Measurements from ENCODE around the gene SCO2. TPM values are rescaled to one million over a fixed set of nuclear protein-coding genes. Genes with fewer than 3 reads are reported as not detected.
A peak's percentile ranks its signal among the peaks of the same experiment; 100 is the strongest.

The SCO2 gene
- total RNA-seq, 4 donors from 2014 or later = 1.2 to 6.3 (median 4.5) TPM; not detected in 1

GRCh38 chr22:50482107-50483074, 43.0 kb downstream of the SCO2 start:
- no peaks in the 10 kb centered on the region for H3K9me3 ChIP-seq
- no peak for TF ChIP-seq CTCF (IDR thresholded peaks at IDR 0.05)
- TF ChIP-seq POLR2A (IDR thresholded peaks at IDR 0.05) = peak; percentile 11 to 52
- H3K4me3 ChIP-seq = peak overlapping the region; percentile 61 to 94 (median 71)
- H3K27me3 ChIP-seq = peaks cover 0 to 22% of the 10 kb centered on the region in 2 donors
- H3K27ac ChIP-seq = peak overlapping the region; percentile 30 to 85 (median 75)
- H3K36me3 ChIP-seq = no peaks in the 10 kb centered on the region
- DNase-seq = peak in 1 of 3 donors; percentile 69
- peaks cover 0 to 41% (median 20%) of the 10 kb centered on the region in 4 donors for H3K4me1 ChIP-seq

- Histone ChIP-seq H3K27me3 (peaks cover 0 to 22% of the 10 kb centered on the region in 2 donors), H3K27ac (peak within 1 kb of the TSS; percentile 30 to 85 (median 75)), H3K4me1 (peaks cover 0 to 41% (median 20%) of the 10 kb centered on the region in 4 donors), H3K4me3 (peak within 1 kb of the TSS; percentile 61 to 94 (median 71)), H3K9me3 (no peaks in the 10 kb centered on the region), H3K36me3 (no peaks in the 10 kb centered on the region)
- no peak for TF ChIP-seq CTCF (IDR thresholded peaks at IDR 0.05)
- no peak for TF ChIP-seq POLR2A (IDR thresholded peaks at IDR 0.05)
- DNase-seq = peak; percentile 61 to 85 (median 70)
These were observed 43.8 kb downstream of the SCO2 start, which contains the start of gene ADM2 for GRCh38 chr22:50481440-50482106. TSS of gene ADM2 (plus strand) at chr22:50481543. CDS start at chr22:50481848, 305 bp downstream.

- H3K36me3 ChIP-seq = no peaks in the 10 kb centered on the region
- peaks cover 0 to 41% (median 20%) of the 10 kb centered on the region in 4 donors for H3K4me1 ChIP-seq
- H3K27me3 ChIP-seq = peaks cover 0 to 22% of the 10 kb centered on the region in 2 donors
These were observed 44.4 kb downstream of the SCO2 start for GRCh38 chr22:50481045-50481439.

GRCh38 chr22:50479721-50480120, 45.7 kb downstream of the SCO2 start:
- peaks cover 0 to 22% of the 10 kb centered on the region in 2 donors for H3K27me3 ChIP-seq
- peaks cover 0 to 44% (median 21%) of the 10 kb centered on the region in 4 donors for H3K4me1 ChIP-seq
- no peak overlapping the region for H3K27ac ChIP-seq
- TF ChIP-seq CTCF (IDR thresholded peaks at IDR 0.05) = no peak
- no peak for TF ChIP-seq POLR2A (IDR thresholded peaks at IDR 0.05)
- H3K4me3 ChIP-seq = no peak overlapping the region
- DNase-seq = no peak
- H3K9me3 ChIP-seq = no peaks in the 10 kb centered on the region
- no peaks in the 10 kb centered on the region for H3K36me3 ChIP-seq

More at GRCh38 chr22:50481045-50481439, 44.4 kb downstream of the SCO2 start:
- TF ChIP-seq POLR2A (IDR thresholded peaks at IDR 0.05) = no peak
- TF ChIP-seq CTCF (IDR thresholded peaks at IDR 0.05) = no peak
- no peaks in the 10 kb centered on the region for H3K9me3 ChIP-seq
- peak overlapping the region; percentile 61 to 94 (median 71) for H3K4me3 ChIP-seq
- DNase-seq = no peak
- peak overlapping the region in 2 of 4 donors; percentile 80 to 85 for H3K27ac ChIP-seq

GRCh38 chr22:50477923-50478322, 47.5 kb downstream of the SCO2 start:
- no peaks in the 10 kb centered on the region for H3K36me3 ChIP-seq
- peaks cover 0 to 38% (median 22%) of the 10 kb centered on the region in 4 donors for H3K4me1 ChIP-seq
- no peak overlapping the region for H3K27ac ChIP-seq
- H3K9me3 ChIP-seq = no peaks in the 10 kb centered on the region
- no peak for TF ChIP-seq CTCF (IDR thresholded peaks at IDR 0.05)
- no peak for TF ChIP-seq POLR2A (IDR thresholded peaks at IDR 0.05)
- DNase-seq = no peak
- no peak overlapping the region for H3K4me3 ChIP-seq
- H3K27me3 ChIP-seq = peaks cover 0 to 22% of the 10 kb centered on the region in 2 donors

Data from Peyer's patch (tissue), 4 donors.